Neural crest cell (in vitro differentiated cells): ENCODE results near the gene C10orf105. TPM values are rescaled to one million over a fixed set of nuclear protein-coding genes. Genes with fewer than 3 reads are reported as not detected.

Experiments
- DNase-seq: peaks from one replicate; pipeline ENCODE4 v3.0.0; 2021; ENCODE audit warnings: low read depth, mixed read lengths, low spot score
- H3K27ac Mint-ChIP-seq: one replicate; pipeline ENCODE4 v1.8.0; 2021; ENCODE audit warnings: mild to moderate bottlenecking, mixed read lengths; ENCODE audit not compliant: unreplicated experiment
- H3K27me3 Mint-ChIP-seq: 2 replicates; pipeline ENCODE4 v1.8.0; 2021; ENCODE audit warnings: low read depth, mild to moderate bottlenecking, mixed read lengths
- H3K36me3 Mint-ChIP-seq: 2 replicates; pipeline ENCODE4 v1.8.0; 2021; ENCODE audit warnings: low read depth, mild to moderate bottlenecking, mixed read lengths
- H3K4me1 Mint-ChIP-seq: 2 replicates; pipeline ENCODE4 v1.8.0; 2021; ENCODE audit warnings: mixed read lengths
- H3K4me3 Mint-ChIP-seq: one replicate; pipeline ENCODE4 v1.8.0; 2021; ENCODE audit warnings: mild to moderate bottlenecking, mixed read lengths
- H3K9me3 Mint-ChIP-seq: 2 replicates; pipeline ENCODE4 v1.8.0; 2021; ENCODE audit warnings: mixed read lengths
- CTCF ChIP-seq: fragments of 200-600 bp; sonication (generic); conservative IDR thresholded peaks from 2 replicates; pipeline ENCODE4 v1.5.0; 2021; ENCODE audit warnings: antibody characterized with exemption, mild to moderate bottlenecking
- total RNA-seq: library from RNA; stranded (reverse); gene quantifications from 2 replicates; pipeline ENCODE4 v1.2.1, GENCODE V29; 2021

C10orf105 gene
- total RNA-seq, 1 donor from 2014 or later: 0.12 TPM

- no peak for DNase-seq
- no peaks in the 10 kb centered on the region for H3K36me3 Mint-ChIP-seq
- H3K27ac Mint-ChIP-seq: no peak overlapping the region
- H3K9me3 Mint-ChIP-seq: no peaks in the 10 kb centered on the region
- H3K27me3 Mint-ChIP-seq: no peaks in the 10 kb centered on the region
- TF ChIP-seq CTCF: no peak
- H3K4me1 Mint-ChIP-seq: peaks cover 6% of the 10 kb centered on the region
- no peak overlapping the region for H3K4me3 Mint-ChIP-seq
These were observed 37.9 kb upstream of the C10orf105 start for GRCh38 chr10:71757399-71757922.

- Mint-ChIP-seq H3K9me3 (no peaks in the 10 kb centered on the region), H3K27me3 (no peaks in the 10 kb centered on the region), H3K4me1 (peaks cover 6% of the 10 kb centered on the region), H3K36me3 (no peaks in the 10 kb centered on the region), H3K27ac (no peak overlapping the region), H3K4me3 (no peak overlapping the region)
- DNase-seq: no peak
- no peak for TF ChIP-seq CTCF
These were observed 37.0 kb upstream of the C10orf105 start for GRCh38 chr10:71756311-71757191.

- Mint-ChIP-seq H3K4me1 (peaks cover 6% of the 10 kb centered on the region), H3K27me3 (no peaks in the 10 kb centered on the region), H3K36me3 (no peaks in the 10 kb centered on the region), H3K9me3 (no peaks in the 10 kb centered on the region), H3K27ac (no peak overlapping the region), H3K4me3 (no peak overlapping the region)
- no peak for TF ChIP-seq CTCF
- no peak for DNase-seq
These were observed 35.8 kb upstream of the C10orf105 start for GRCh38 chr10:71755179-71755879.

- Mint-ChIP-seq H3K4me3 (no peak overlapping the region), H3K27ac (no peak overlapping the region), H3K27me3 (no peaks in the 10 kb centered on the region), H3K9me3 (no peaks in the 10 kb centered on the region), H3K4me1 (peaks cover 6% of the 10 kb centered on the region), H3K36me3 (no peaks in the 10 kb centered on the region)
- TF ChIP-seq CTCF: no peak
- DNase-seq: no peak
These were observed 35.0 kb upstream of the C10orf105 start for GRCh38 chr10:71754562-71754961.

GRCh38 chr10:71753960-71754505, 34.5 kb upstream of the C10orf105 start:
- H3K27ac Mint-ChIP-seq: no peak overlapping the region
- H3K4me3 Mint-ChIP-seq: no peak overlapping the region
- no peak for TF ChIP-seq CTCF
- no peaks in the 10 kb centered on the region for H3K27me3 Mint-ChIP-seq
- H3K4me1 Mint-ChIP-seq: peaks cover 9% of the 10 kb centered on the region
- no peaks in the 10 kb centered on the region for H3K9me3 Mint-ChIP-seq
- no peak for DNase-seq
- no peaks in the 10 kb centered on the region for H3K36me3 Mint-ChIP-seq
